NCI-H2196 (cell line): ENCODE measurements around the gene AFAP1L2.

Source experiments
- DNase-seq: peaks from one replicate; lab custom pipeline; 2025; ENCODE audit not compliant: unreplicated experiment; lab: John Stamatoyannopoulos, UW

AFAP1L2 gene

DNA sequence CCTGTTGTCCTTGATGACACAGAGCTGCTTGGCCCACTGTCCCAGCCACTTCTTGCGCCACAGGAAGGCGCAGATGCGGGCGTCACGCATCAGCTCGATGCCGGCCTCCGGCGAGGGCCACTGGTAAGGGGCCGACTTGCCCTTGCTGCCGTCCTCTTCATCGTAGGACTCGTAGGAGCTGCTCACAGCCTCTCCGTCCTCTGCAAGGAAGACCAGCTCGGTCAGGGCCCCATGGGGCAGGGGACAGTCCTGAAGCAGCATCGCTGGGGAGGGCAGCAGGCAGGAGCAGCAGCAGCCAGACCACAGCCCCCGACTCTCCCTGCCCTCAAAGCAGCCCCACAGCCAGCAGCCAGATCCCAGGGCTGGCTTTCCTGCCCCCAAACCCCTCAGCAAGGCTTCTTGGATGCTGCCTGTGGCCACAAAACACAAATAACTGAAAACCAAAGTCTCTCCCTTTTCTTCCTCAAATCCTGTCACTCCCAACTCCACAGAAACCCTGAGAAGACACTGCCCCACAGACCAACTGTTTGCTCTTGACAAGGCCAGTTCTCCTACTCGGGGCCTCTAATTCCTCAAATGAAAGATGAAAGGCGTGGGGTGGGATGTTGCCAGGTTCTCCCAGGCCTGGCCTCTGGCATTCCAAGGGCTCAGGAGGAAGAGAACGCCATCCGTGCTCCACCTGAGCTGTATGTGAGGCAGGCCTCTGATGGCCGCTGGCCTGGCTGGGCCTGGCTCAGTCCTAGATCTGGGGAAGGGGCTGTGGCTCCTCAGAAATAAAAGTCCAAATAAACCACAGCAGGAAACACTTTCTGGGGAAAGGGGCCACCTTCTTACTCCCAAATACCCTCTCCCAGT, 88.5 kb downstream of the AFAP1L2 start:
- DNase-seq, result no peak

GRCh38 chr10:114313866-114314265, 90.4 kb downstream of the AFAP1L2 start:
- DNase-seq, result no peak

DNA sequence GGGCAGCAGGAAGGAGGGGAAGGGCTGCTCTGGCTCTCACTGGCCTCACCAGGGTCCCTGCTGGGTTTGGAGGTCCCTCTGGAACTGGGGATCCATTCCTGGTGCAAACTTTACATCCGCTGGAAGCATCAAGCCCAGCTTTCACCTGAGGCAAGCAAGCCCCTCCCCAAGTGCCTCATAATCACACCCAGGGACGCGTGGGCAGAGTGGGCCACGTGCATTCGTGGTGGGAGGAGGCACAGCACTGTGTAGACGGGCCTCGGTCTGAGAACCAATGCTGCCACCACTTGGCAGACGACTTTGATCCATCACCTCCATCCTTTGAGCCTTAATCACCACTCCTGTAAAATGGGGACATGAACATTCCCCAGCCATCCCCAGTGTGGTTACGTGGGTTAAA, 91.2 kb downstream of the AFAP1L2 start:
- no peak for DNase-seq

GRCh38 chr10:114311496-114312209, 92.6 kb downstream of the AFAP1L2 start:
- no peak for DNase-seq

- DNase-seq, result no peak
Measured at GRCh38 chr10:114311023-114311422, 93.3 kb downstream of the AFAP1L2 start.

DNA sequence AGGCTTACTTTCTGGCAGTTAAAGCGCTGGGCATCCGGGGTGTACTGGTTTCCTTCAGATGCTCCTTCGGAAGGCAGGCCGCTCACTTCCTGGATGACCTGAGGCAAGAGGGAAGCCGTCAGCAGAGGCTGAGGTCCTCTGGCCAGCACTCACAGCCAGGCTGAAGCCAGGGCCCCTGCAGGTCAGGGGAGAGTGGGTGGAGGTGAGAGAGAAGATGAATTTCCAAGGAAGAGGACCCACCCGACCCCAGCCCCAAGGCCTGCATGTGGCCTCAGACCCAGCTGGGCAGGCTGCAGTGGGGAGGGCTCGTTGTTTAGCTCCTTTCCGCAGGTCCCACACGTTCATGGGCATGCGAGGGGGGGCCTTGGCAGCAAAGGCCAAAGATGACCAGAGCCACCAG, 94.0 kb downstream of the AFAP1L2 start:
- no peak for DNase-seq

DNA sequence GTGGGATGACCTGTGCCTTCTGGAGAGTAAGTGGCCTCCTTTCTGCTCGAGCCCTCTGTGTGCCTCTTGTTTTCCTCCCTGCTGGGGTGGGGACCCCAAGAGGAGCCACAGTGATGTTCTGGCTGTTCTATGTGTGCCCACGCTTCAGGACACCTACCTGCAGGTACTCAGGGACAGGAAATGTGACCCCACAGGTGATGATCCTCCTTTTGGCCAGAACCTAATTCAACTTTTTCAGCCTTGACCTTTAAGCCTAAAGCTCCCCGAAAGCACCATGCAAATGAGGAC, 95.0 kb downstream of the AFAP1L2 start:
- no peak for DNase-seq

- DNase-seq, result no peak
Measured at GRCh38 chr10:114308531-114309363, 95.6 kb downstream of the AFAP1L2 start.

DNA sequence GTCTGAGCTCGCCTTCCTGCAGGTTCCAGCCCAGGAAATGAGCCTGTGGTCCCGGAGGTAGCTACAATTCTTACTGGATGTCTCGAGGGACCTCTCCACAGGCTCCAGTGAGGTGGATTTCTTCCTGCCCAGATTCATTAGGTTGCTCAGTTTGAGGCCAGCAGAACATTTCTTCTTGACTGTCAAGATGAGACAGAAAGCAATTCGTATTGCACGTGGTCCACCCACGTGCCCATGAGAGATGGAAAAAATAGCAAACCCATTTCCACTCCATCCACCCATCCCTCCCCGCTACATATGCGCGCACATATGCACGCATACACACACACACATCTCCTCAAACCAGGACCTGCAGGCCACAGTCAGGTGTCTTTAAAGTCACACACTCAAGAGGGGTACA, 96.6 kb downstream of the AFAP1L2 start:
- DNase-seq, result no peak

GRCh38 chr10:114306116-114306973, 98.0 kb downstream of the AFAP1L2 start:
- no peak for DNase-seq

- no peak for DNase-seq
Measured at GRCh38 chr10:114305521-114305925, 98.8 kb downstream of the AFAP1L2 start.

- peak; percentile 11 for DNase-seq
Measured at GRCh38 chr10:114304571-114305421, 99.5 kb downstream of the AFAP1L2 start.

DNA sequence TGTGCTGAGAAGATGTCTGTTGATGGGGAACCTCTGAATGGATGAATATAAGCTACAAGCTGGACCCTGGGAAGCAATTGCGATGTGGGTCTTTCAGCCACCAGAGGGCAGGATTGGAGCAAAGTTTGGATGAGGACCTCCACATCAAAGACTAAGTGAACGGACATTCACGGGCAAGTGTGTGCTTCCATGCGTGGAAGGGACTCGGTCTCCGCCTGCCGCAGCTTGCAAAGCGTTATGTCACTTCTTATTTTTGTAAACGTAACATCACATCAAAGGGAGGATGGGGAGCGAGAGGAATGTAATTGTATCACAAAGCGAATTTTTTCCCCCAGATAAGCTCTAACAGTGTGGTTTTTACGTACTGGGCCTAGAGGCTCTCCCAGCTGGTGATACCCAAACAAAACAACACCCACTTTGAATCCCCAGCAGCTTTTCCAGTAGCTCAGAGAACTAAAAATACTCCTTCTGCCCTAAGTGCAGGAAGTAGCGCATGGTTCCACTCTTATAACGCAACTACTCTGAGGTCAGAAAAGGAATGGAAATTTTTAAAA, 100.2 kb downstream of the AFAP1L2 start:
- DNase-seq, result peak; percentile 51

GRCh38 chr10:114303556-114303955, 100.7 kb downstream of the AFAP1L2 start:
- DNase-seq, result no peak

- DNase-seq, result no peak
Measured at GRCh38 chr10:114301951-114302710, 102.2 kb downstream of the AFAP1L2 start.

- DNase-seq, result no peak
Measured at GRCh38 chr10:114301177-114301576, 103.1 kb downstream of the AFAP1L2 start.

- DNase-seq, result no peak
Measured at GRCh38 chr10:114300036-114300645, 104.2 kb downstream of the AFAP1L2 start.

DNA sequence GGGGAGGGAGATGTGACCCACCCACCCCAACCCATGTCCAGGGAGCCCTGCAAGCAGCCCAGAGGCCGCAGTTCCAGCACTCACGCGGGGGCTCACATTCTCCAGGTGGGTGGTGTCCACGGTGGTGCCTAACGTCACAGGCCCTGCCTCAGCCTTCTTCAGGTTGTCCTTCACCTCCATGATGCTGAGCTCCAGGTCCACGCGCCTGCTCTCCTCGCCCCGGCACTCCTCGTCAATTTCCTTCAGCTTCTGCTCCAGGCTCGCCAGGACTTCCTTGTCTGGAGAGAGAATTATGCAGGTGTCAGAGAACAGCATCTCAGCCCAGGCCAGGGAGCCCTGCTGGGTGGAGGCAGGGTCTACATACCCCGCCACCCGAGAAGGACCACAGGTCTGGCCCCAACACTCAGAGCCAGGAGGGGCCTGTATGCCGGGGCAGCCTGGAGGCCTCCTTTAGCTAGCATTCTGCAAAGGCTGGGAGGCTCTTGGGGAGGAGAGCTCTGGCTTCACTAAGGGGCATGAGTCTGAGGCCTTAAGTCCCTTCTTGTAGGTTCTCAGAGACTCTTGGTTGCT, 107.1 kb downstream of the AFAP1L2 start:
- no peak for DNase-seq
